DMS114 treated with DMSO at 0.1 percent for 48 hours (cell line): Measurements from ENCODE around the gene UVSSA.
A peak's percentile ranks its signal among the peaks of the same experiment; 100 is the strongest.

ENCODE experiments used
- DNase-seq: peaks from one replicate; lab custom pipeline; 2025; ENCODE audit not compliant: unreplicated experiment; lab: John Stamatoyannopoulos, UW

UVSSA gene, protein sequence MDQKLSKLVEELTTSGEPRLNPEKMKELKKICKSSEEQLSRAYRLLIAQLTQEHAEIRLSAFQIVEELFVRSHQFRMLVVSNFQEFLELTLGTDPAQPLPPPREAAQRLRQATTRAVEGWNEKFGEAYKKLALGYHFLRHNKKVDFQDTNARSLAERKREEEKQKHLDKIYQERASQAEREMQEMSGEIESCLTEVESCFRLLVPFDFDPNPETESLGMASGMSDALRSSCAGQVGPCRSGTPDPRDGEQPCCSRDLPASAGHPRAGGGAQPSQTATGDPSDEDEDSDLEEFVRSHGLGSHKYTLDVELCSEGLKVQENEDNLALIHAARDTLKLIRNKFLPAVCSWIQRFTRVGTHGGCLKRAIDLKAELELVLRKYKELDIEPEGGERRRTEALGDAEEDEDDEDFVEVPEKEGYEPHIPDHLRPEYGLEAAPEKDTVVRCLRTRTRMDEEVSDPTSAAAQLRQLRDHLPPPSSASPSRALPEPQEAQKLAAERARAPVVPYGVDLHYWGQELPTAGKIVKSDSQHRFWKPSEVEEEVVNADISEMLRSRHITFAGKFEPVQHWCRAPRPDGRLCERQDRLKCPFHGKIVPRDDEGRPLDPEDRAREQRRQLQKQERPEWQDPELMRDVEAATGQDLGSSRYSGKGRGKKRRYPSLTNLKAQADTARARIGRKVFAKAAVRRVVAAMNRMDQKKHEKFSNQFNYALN

DNA sequence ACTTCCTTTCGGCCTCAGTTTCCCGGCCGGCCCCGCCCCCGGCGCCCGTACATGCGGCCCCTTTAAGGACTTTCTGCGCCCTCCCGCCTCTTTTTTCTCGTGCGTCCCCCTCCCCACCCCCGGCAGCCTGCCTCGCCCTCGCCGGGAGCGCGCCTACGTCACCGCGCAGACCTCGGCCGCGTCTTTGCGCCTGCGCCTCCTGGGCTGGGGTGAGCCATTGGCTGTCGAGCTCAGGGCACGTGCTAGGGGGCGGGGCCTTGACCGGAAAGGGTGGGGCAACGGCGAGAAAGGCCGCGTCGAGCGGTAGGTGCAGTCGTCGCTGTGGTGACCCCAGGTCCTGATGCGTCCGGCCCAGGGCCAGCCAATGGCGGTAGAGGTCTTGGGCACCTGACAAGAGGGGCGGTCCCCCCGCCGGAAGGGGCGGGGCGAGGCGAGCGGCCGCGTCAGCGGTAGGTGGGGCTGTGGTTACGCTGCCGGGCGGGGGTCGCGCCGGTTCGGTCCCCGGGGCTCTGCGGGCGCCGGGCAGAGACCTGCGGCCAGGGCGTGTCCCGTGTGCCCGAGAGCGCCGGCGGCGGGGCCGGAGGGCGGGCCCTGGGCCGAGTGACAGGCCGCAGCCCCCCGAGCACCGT is at the start of gene UVSSA:
TSS of gene UVSSA (plus strand) at position 428 of the 629 bp plus-strand sequence. CDS start 884 bp downstream, outside the sequence.
- peak; percentile 93 for DNase-seq

DNA sequence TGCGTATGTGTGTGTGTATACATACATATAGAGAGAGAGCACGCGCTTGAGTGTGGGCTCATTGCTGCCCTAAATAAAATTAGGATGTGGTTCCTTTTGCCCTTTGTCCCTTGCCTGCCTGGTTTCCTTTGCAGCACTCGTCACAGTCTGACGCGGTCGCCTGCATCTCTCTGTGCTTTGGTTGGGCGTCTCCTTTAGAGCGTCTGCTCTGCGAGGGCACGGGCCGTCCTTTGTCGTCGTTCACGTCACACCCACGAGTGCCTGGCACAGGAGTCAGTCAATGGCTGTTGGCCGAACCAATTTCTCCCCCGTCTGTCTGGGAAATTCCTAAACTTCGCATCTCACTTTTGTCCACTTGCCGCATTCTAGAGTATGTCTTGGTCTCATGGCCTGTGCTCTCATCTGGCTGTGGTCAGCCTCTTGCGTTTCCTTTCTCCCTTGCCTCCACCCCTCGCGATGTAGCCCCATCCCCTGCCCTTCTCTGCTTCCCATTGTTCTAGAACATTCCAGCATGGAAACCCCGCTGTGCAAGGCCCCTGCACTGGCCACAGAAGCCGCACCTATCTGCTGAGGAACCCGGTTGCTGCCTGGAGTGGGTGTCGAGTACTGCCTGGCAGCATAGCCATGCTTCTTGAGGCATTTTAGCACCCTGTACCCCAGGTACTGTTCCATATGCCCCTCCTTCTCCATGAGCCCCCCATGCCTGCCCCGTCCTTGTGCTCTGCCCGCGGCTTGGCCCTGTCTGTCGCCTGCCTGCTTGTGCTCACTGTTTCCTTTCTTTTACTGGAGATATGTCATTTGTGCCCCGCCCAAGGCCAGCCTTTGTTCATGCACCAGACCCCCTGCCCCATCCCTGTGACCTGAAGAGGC is 49.3 kb upstream of the UVSSA start:
- DNase-seq: no peak

DNA sequence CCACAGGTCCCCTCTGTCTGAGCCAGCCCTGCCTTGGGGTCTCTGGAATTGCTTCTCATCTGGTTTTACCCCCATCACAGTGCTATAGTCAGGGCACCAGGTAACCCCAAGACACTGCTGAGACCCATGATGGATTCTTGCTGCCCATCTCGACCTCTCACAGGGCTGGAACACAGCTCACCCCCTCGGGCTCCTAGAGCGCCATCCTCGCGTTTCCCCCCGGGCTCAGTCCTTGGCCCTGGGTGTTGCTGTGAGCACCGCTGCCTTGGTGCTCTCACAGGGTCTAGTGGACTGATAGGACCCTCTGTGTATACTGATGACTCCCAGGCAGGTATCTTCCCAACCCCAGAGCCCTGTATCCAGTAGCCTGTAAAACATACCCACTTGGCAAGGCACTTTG is 48.5 kb upstream of the UVSSA start:
- no peak for DNase-seq

DNA sequence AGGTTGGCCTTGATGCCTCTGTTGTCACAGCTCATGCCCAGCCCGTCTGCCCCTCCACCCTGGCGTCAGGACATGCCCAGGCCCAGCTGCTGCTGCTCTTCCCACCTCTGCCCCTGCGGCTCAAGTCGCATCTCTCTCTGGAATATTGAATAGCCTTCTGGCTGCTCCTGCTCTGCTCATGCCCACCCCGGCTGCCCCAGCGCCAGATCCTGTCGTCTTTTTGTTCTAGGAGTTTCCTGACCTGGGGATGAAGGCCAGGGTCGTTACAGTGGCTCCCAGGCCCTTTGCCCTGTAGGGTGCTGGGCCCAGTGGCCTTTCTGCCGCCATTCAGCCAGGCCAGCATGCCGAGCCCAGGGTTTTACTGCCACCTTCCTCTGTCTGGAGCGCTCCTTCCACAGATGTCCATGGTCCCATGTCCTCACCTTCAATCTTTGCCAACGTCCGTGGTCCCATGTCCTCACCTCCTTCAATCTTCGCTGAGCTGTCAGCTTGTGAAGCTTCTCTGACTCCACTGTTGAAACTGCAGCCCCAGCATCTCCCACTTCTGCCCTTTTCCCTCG is 47.6 kb upstream of the UVSSA start:
- DNase-seq: no peak

DNA sequence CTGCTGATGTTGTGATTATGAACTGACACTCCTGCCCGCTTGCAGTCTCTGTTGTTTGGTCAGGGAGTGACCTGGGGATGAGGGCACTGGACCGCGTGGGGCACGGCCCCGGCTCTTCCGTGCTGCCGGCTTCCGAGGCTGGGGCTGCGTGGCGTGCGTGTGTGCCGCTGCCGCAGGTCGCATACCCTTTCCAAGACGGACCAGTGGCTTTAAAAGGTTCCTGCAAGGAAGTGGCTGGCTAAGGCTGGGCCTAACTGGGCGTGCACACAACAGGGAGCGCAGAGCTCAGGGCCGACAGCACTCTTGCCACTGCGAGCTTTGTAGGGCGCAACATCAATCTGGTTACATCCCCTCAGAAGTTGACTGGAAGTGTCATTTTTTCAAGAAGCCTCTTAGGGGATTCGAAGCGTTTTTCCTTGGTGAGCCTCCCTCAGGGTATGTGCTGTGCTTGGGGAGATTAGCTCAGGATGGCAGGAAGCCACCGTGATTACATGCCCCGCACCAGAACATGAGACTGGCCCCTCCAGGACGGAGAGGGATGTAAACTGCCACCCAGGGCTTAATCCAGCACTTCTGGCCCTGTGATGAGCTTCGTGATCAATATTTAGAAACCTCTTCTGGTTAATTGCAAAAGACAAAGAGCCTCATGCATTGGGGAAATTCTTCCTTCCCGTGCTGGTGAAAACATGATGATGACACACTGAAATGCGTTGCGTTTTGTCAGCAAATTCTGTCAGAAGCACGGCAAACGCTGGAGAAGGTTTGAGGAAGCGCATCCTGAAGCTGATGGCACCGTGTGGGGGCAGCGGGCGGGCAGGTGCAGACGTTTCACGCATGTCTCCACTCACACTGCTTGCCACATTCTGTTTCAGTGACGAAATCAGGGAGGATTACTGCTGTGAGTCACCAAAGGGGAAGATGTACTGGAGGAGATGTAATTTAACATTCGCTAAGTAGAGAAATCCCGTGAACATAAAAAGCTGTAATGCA is 46.2 kb upstream of the UVSSA start:
- no peak for DNase-seq

DNA sequence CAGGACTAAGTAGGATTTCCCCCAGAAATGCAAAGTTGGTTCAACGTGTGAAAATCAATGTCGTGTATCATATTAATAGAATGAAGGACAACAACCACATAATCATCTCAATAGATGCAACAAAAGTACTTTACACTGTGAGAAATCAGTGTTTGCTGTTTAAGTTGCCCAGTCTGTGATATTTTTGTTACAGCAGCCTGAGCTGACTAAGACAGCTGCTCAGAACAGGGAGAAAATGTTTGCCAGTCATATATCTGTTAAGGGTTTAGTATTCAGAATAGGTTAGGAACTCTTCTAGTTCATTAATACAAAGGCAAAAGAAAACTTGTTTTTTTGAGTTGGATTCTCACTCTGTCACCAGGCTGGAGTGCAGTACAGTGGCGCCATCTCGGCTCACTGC is 44.8 kb upstream of the UVSSA start:
- DNase-seq: no peak

DNA sequence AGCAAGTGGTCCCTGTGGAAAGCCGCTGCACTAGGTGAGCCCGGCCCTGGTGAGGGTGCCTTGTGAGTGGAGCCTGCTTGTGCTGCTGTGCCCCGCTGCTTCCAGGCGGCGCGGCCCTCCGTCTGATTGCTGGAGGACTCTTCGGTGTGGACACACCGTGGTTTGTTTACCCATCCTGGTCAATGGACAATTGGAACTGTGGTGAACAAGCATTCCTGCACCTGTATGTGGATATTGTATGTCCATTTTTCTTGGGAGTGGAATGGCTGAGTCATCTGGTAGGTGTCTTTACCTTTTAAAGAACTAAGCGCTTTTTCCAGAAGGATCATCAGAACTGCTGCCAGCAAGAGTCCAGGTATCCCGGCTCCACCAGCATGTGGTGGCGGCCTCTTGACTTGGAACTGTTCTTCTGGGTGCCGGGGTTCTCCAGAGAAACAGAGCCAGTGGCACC is 41.7 kb upstream of the UVSSA start:
- no peak for DNase-seq

DNA sequence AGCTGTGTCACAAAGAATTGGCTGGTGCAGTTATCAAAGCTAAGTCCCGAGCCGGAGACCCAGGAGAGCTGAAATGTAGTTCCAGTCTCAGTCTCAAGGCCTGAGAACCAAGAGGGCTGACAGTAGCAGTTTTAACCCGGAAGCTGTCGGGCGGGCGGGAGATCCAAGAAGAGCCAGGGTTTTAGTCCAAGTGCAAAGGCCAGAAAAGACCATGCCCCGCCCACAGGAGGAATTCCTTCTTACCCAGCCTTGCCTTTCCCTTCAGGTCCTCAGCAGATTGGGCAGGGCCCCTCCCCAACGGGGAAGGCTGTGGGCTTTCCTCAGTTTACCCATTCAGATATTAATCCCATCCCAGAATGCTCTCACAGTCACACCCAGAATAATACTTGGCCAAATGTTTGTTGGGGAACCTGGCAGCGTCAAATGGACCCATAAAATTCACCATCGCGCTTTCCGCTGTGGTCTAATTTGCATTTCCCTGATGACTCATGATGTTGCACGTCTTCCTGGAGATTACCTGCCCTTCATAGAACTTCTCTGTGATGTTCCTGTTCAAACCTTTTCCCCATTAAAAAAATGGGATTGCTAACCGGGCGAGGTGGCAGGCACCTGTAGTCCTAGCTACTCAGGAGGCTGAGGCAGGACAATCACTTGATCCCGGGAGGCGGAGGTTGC is 41.1 kb upstream of the UVSSA start:
- no peak for DNase-seq

DNA sequence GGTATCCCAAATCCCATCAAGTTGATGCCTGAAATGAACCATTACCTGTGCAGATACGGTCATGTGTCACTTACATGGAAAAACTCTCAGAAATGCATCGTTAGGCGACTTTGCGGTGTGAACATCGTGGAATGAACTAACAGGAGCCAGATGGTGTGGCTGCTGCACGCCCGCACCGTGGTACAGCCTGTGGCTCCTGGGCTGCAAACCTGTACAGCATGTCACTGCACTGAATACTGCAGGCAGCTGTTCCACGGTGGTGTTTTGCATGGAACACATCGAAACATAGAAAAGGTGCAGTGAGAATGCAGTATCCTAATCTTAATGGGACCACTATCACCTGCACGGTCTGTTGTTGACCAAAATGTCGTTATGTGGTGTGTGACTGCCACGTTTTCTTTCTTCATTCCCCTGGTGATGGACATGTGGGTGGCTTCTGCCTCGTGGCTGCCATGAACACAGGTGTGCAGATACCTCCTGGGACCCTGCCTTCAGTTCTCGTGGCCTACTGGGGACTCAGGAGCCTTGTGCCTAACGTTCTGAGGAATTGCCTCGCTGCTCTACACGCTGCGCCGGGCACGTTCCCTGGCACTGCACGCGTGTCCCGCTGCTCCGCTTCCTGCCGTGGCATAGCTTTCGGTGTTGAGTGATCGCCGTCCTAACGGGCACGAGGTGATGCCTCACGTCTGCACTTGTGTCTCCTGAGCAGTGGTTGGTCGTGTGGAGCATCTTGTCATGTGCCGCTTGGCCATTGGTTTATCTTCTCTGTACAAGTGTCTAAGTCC is 38.9 kb upstream of the UVSSA start:
- DNase-seq: no peak

DNA sequence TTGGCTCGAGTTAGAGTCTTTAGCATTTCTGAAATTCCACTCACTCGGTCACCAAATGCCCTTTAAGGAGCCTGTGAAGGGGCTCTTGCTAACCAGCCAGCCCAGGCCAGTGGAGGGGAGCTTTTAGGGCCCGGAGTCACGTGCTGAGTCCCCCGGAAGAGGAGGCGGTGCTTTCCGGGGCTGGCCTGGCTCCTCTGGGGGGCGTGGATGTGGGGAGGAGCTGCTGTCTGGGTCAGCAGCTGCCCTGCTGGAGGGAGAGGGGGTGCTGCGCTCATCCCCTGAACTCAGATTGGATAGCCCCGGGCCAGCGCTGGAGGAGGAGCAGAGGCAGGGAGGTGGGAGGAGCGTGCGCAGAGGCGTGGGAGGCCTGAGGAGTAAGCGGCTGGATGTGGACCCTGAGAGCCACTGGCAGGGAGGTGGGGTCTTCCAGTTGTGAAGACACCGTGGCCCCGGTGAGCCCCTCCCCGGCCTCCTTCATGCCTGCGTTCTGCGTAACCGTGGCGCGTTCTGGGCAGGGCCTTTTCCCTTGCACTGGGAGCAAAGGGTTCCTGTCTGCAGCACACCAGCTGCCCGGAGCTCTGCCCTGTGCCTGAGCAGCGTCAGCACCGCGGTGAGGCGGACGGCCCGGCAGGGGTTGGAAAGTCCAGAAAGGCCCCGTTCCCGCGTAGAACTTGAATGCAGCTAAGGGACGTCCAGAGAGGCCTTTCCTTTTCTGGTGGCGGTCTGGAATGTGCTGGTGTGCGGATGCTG is 37.6 kb upstream of the UVSSA start:
- DNase-seq: no peak

DNA sequence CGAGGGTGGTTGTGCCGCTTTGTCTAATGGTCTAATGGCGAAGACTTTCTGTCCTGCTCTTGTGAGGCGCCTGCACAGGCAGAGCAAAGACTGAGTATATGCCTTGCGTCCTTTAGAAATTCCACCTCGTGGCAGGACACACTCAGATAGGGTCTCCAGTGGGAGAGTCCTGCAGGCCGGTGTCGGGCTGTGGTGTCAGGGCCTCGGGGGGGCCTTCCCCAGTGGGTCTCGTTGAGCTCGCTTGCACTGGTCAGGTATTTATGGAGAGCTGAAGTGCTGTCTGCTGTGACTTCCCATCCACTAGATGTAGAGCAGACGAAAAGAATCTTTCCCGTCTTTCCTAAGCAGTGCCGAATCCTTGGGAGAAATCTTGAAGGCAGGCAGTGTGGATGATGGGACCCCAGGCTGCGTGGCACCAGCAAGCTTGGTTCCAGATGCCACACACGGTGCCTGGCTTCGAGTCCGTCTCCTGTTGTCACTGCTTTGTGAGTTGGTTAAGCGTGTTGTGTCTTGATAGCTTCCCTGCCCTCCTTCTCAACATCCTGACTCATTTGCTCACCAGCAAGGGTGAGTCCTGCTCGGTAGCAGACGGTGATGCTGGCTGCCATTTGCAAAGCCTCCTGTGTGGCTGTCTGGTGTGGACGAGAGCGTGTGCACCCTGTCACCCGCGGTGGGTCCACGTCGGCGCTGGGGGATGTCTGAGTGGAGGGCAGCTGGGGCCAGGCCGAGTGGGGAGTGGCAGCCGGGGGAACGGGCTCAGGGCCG is 36.8 kb upstream of the UVSSA start:
- DNase-seq: no peak

DNA sequence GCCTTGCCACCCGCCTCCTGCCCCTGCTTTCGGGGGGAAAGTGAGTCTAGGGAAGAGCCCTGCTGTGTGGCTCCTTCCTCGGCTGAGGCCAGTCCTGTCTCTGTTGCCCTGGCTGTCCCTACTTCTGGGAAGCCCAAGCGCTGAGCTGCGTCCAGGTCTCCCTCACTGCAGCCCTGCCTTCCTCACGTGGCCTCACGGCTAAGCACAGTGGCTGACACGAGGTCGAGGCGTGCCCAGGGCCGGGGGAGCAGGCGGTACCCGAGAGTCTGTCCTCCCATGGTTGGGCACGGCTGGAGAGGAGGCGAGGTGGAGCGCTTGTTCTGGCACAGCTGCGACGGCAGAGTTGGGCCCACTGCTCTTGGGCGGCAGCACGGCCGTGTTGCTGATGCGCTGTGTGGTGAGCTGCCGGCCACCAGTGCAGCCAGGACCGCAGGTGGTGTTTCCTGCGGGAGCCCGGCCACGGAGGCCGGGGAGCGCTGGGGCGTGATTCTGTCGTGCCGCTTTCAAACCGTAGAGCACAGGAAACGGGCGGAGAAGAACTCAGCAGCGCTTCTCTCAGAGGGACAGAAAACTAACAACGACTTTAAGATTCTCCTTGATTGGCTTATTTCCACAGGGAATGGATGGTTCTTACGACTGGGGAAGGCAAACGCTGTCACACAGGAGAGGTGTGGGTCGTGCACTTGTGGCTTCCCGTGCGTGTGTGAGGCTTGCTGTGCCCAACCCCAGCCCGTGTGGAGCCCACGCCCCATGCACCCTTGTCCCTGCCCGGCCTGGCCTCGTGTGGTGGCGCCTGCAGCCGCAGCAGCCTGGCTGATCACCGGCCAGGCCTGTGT is 36.0 kb upstream of the UVSSA start:
- DNase-seq: no peak

DNA sequence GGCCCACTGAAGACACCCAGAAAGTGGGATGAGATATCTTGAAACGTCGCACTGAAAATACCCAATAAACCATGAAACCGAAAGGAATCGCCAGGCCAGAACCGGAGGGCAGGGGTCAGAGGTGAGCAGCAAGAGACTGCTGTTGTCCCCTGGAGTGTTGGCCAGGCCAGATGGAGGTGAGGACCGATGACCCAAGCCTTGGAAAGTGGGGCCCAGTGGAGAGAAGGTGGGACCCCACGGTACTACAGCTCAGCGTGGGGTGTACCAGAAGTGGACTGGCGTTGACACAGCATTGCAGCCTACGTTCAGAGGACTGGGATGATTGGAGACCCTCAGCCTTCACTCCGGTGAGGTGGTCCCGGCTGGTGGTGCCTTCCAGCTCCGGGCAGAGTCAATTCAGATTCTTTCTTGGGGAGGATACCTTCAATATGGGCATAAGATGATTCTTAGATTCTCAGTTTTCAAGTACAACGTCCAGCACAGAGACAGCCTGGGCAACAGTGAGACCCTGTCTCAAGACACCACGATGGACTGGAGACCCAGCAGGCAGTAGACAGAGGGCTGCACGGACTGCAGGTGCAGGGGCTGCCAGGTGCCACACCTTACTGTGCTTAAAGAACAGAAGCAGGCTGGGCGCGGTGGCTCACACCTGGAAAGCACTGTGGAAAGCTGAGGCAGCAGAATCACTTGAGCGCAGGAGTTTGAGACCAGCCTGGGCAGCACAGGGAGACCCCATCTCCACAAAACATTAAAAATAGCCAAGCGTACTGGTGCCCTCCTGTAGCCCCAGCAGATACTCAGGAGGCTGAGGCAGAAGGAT is 34.0 kb upstream of the UVSSA start:
- DNase-seq: no peak

DNA sequence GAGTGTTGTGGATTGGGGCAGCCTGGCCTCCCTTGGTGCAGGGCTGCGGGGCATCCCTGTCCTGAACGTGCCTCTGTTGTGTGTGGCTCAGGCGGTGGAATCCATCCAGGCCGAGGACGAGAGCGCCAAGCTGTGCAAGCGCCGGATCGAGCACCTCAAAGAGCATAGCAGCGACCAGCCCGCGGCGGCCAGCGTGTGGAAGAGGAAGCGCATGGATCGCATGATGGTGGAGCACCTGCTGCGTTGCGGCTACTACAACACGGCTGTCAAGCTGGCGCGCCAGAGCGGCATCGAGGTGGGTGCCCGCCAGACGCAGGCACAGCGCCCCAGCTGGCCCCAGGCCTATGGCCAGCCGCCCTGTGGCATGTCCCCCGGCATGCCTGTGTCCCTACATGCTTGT is 31.7 kb upstream of the UVSSA start:
- no peak for DNase-seq
